Measurements from ENCODE around the gene FGD6. TPM values are rescaled to one million over a fixed set of nuclear protein-coding genes. Genes with fewer than 3 reads are reported as not detected.

FGD6 gene
- polyA plus RNA-seq, 2 of the 4 experiments (the other 2 are of a cell fraction): 15.5 to 48.0 TPM

DNA sequence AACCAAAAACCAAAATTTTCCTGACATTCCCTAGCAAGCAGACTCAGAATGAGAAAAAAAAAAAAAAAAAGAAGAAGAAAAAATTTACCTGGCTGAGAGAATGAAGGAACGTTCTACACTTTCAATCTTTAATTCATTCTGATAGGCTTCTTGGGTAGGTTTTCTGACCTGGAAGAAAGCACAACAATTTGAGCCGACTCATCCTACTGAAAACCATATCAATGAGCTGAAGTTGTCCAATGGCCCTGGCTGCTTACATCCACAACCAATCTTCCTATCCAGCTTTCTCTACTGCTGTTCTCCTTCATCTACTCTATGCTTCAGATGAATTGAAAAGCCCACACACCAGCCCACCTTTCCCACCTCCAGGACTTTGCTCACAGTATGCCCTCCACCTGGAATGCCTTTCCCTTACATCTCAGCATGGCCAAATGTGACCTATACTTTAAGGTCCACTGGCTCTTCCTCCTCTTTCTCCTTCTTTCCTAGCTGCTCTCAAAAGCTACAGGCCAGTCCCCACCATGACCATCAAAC lies 112.3 kb downstream of the FGD6 start:
- no peak for TF ChIP-seq KDM5A (IDR thresholded peaks at IDR 0.05)
- no peak for TF ChIP-seq HOXB13 (CRISPR knock-in tag; IDR thresholded peaks at IDR 0.05; ENCODE audit: low read depth)
- TF ChIP-seq ZSCAN20 (CRISPR knock-in tag; IDR thresholded peaks at IDR 0.05): no peak
- FAIRE-seq (no peak), DNase-seq (ENCODE audit: low read depth in 1 of 2, low spot score in 1 of 2) (no peak), ATAC-seq (no peak)
- Histone ChIP-seq H3K4me2 (no peak overlapping the region), H3K4me3 (no peak overlapping the region), H3K9me3 (no peaks in the 10 kb centered on the region), H3K27ac (peak overlapping the region in 1 of 2 experiments; percentile 82; a peak in 3 of 6 replicates), H3K4me1 (peaks cover 45% of the 10 kb centered on the region)
- ChIA-PET POLR2A (no interaction called here), CTCF (interaction anchor here (0.7 to 1.9 kb wide), 5 partner anchors 12 to 231 kb away, joined by 3 to 6 read pairs (median 3); partner anchors contain the start of gene VEZT)
- 90% methylated on average over 2 of the region's 2 CpGs for WGBS (ENCODE audit: missing lambda C conversion rate)

- Histone ChIP-seq H3K27ac (peak overlapping the region; percentile 63 to 82; a peak in 5 of 6 replicates), H3K4me1 (peaks cover 61% of the 10 kb centered on the region), H3K4me2 (peak overlapping the region; percentile 67), H3K4me3 (no peak overlapping the region), H3K9me3 (no peaks in the 10 kb centered on the region)
- peak; percentile 92 for FAIRE-seq
- ATAC-seq: peak; percentile 89 to 97
- CTCF ChIA-PET: interaction anchor here (1.2 to 1.7 kb wide), 2 partner anchors 114 to 231 kb away, joined by 3 to 6 read pairs; partner anchors contain the start of genes FGD6 and VEZT
- POLR2A ChIA-PET: interaction anchor here (1.0 kb wide), 1 partner anchor 231 kb away, joined by 4 read pairs; no protein-coding TSS in a partner anchor
- 14% methylated on average over 8 of the region's 8 CpGs for WGBS (ENCODE audit: missing lambda C conversion rate)
- DNase-seq (ENCODE audit: low read depth in 1 of 2, low spot score in 1 of 2): peak; percentile 85 to 91
- TF ChIP-seq ATOH8 (CRISPR knock-in tag; IDR thresholded peaks at IDR 0.05; ENCODE audit: low read depth) (0 out of 2 replicates have a peak, but pooled peaks have one; percentile 11), RARB (CRISPR knock-in tag; IDR thresholded peaks at IDR 0.05) (no peak), REST (IDR thresholded peaks at IDR 0.05) (no peak), ZNF302 (CRISPR knock-in tag; IDR thresholded peaks at IDR 0.05) (no peak), CHD2 (IDR thresholded peaks at IDR 0.05; ENCODE audit: low read length, partially characterized antibody) (no peak), EP300 (IDR thresholded peaks at IDR 0.05) (peak; percentile 73 to 76; a peak in 3 of 5 replicates), NFE2L2 (conservative IDR thresholded peaks at IDR 0.05; ENCODE audit: low read length) (no peak), JUN (IDR thresholded peaks at IDR 0.05) (peak; percentile 77 to 82; a peak in 3 of 5 replicates), RNF2 (IDR thresholded peaks at IDR 0.05; ENCODE audit: borderline replicate concordance, low read depth) (no peak), ZC3H11A (IDR thresholded peaks at IDR 0.05) (no peak), CHD4 (IDR thresholded peaks at IDR 0.05; ENCODE audit: borderline replicate concordance) (no peak), HEYL (CRISPR knock-in tag; IDR thresholded peaks at IDR 0.05) (no peak), TP53 (CRISPR knock-in tag; IDR thresholded peaks at IDR 0.05) (no peak), BCL3 (IDR thresholded peaks at IDR 0.05) (0 out of 3 replicates have a peak, but pooled peaks have one; percentile 35), GATA3 (IDR thresholded peaks at IDR 0.05; ENCODE audit: borderline replicate concordance) (peak; percentile 73), ZSCAN20 (CRISPR knock-in tag; IDR thresholded peaks at IDR 0.05) (no peak), CBX8 (IDR thresholded peaks at IDR 0.05) (no peak), JUNB (IDR thresholded peaks at IDR 0.05) (peak; percentile 96), RAD21 (conservative IDR thresholded peaks at IDR 0.05 in 1 of 2, IDR thresholded peaks at IDR 0.05 in 1 of 2) (peak; percentile 4 to 35; a peak in 2 of 5 replicates), FOSL2 (IDR thresholded peaks at IDR 0.05) (peak; percentile 91), FOSL2 (CRISPR knock-in tag; IDR thresholded peaks at IDR 0.05) (peak; percentile 95), SMC3 (IDR thresholded peaks at IDR 0.05) (peak; percentile 22; the same call in 1 of the 3 replicates), KDM1A (IDR thresholded peaks at IDR 0.05; ENCODE audit: low read depth) (no peak), SREBF2 (IDR thresholded peaks at IDR 0.05) (no peak), HOXB13 (CRISPR knock-in tag; IDR thresholded peaks at IDR 0.05; ENCODE audit: low read depth) (no peak), POLR2AphosphoS2 (conservative IDR thresholded peaks at IDR 0.05; ENCODE audit: low read length) (no peak), EHMT2 (IDR thresholded peaks at IDR 0.05; ENCODE audit: low read depth) (no peak), FOSB (CRISPR knock-in tag; IDR thresholded peaks at IDR 0.05) (no peak), CEBPB (IDR thresholded peaks at IDR 0.05) (peak; percentile 74 to 77), ZFP36 (IDR thresholded peaks at IDR 0.05; ENCODE audit: borderline replicate concordance, partially characterized antibody) (no peak)
- TF ChIP-seq, protein P1, sequence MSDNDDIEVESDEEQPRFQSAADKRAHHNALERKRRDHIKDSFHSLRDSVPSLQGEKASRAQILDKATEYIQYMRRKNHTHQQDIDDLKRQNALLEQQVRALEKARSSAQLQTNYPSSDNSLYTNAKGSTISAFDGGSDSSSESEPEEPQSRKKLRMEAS (IDR thresholded peaks at IDR 0.05): peak; percentile 58
Measured at GRCh38 chr12:95102916-95103671, 114.2 kb downstream of the FGD6 start.
